ENCODE data around the gene FAM210A.

GRCh38 chr18:13680612-13681011, 45.7 kb downstream of the FAM210A start:
- TF ChIP-seq CTCF (IDR thresholded peaks at IDR 0.05) (peak in 3 of 7 experiments; percentile 15 to 30 (median 15)), POLR2A (IDR thresholded peaks at IDR 0.05) (no peak)

Data from body of pancreas (tissue), 4 donors.